Erythroblast (primary cell): ENCODE measurements around the gene ARTN.

Experiments used
- GATA1 ChIP-seq: IDR thresholded peaks from 2 replicates; pipeline ENCODE4 v1.6.1; 2011; ENCODE audit warnings: low read depth, mild to moderate bottlenecking, control low read depth, low read length, moderate library complexity
- POLR2A ChIP-seq: IDR thresholded peaks from 2 replicates; pipeline ENCODE4 v1.6.1; 2011; ENCODE audit warnings: mild to moderate bottlenecking, low read length

- TF ChIP-seq POLR2A (no peak), GATA1 (no peak)
These were observed 40.4 kb downstream of the ARTN start for GRCh38 chr1:43973981-43974442.
